Keratinocyte (primary cell): ENCODE data around the gene TNKS1BP1. TPM values are rescaled to one million over a fixed set of nuclear protein-coding genes. Genes with fewer than 3 reads are reported as not detected.

Experiments used
- DNase-seq: peaks from one replicate; pipeline ENCODE4 v3.0.0-alpha.2; 2011; ENCODE audit warnings: low read depth, missing footprints, low spot score
- FAIRE-seq: peaks from 2 replicates; lab custom pipeline; 2011; peaks lifted over from hg19 to GRCh38; lab: Jason Lieb, UNC
- H2AFZ ChIP-seq: 2 replicates; pipeline ENCODE4 v1.6.0; 2012; ENCODE audit warnings: low read length, control low read depth, inconsistent platforms; ENCODE audit not compliant: control insufficient read depth
- H3K27ac ChIP-seq: 2 replicates; pipeline ENCODE4 v1.5.1; 2011; ENCODE audit warnings: low read length; ENCODE audit not compliant: control insufficient read depth, insufficient read depth
- H3K27me3 ChIP-seq: 3 replicates; pipeline ENCODE4 v1.6.0; 2011; ENCODE audit warnings: low read length; ENCODE audit not compliant: control insufficient read depth, insufficient read depth; ENCODE audit errors: extremely low read depth
- H3K36me3 ChIP-seq, 2 experiments: 2 replicates in 1 of 2; 3 replicates in 1 of 2; pipeline ENCODE4 v1.5.1; 2011; ENCODE audit warnings: low read length in 2 of 2, mild to moderate bottlenecking in 1 of 2; ENCODE audit not compliant: control insufficient read depth in 2 of 2, insufficient read depth in 2 of 2; ENCODE audit errors: extremely low read depth in 1 of 2
- H3K4me1 ChIP-seq: 3 replicates; pipeline ENCODE4 v1.5.1; 2011; ENCODE audit warnings: low read length; ENCODE audit not compliant: control insufficient read depth, insufficient read depth; ENCODE audit errors: extremely low read depth
- H3K4me2 ChIP-seq: 3 replicates; pipeline ENCODE4 v1.6.0; 2011; ENCODE audit warnings: low read depth, low read length; ENCODE audit not compliant: control insufficient read depth, insufficient read depth; ENCODE audit errors: extremely low read depth
- H3K4me3 ChIP-seq, 3 experiments: fragments of 200-600 bp in 1 of 3; sonication (generic) in 1 of 3; 2 replicates in 2 of 3; 3 replicates in 1 of 3; pipeline ENCODE4 v1.5.1; 2011 to 2016; ENCODE audit warnings: low read length in 3 of 3, mild to moderate bottlenecking in 3 of 3, control low read depth in 2 of 3, inconsistent platforms in 1 of 3, low read depth in 1 of 3, mixed read lengths in 1 of 3, mixed run types in 1 of 3, moderate library complexity in 1 of 3; ENCODE audit not compliant: control insufficient read depth in 2 of 3, insufficient read depth in 2 of 3; ENCODE audit errors: extremely low read depth in 1 of 3
- H3K79me2 ChIP-seq: 2 replicates; pipeline ENCODE4 v1.6.0; 2012; ENCODE audit warnings: low read length; ENCODE audit not compliant: control insufficient read depth, insufficient read depth
- H3K9ac ChIP-seq: 3 replicates; pipeline ENCODE4 v1.6.0; 2011; ENCODE audit warnings: low read length; ENCODE audit not compliant: control insufficient read depth, insufficient read depth; ENCODE audit errors: extremely low read depth
- H3K9me1 ChIP-seq: 3 replicates; pipeline ENCODE4 v1.6.0; 2011; ENCODE audit warnings: low read length; ENCODE audit not compliant: control insufficient read depth, insufficient read depth; ENCODE audit errors: extremely low read depth
- H3K9me3 ChIP-seq: 2 replicates; pipeline ENCODE4 v1.5.1; 2012; ENCODE audit warnings: low read depth, low read length; ENCODE audit not compliant: control insufficient read depth
- H4K20me1 ChIP-seq: 3 replicates; pipeline ENCODE4 v1.6.0; 2011; ENCODE audit warnings: low read length; ENCODE audit not compliant: control insufficient read depth, insufficient read depth; ENCODE audit errors: extremely low read depth
- EZH2 ChIP-seq: IDR thresholded peaks from one replicate; pipeline ENCODE4 v1.6.1; 2012; ENCODE audit warnings: inconsistent platforms, mild to moderate bottlenecking, low read length, moderate library complexity
- dilution Hi-C: fragments of 300-500 bp; cut with MboI; formaldehyde crosslinking; loops from one replicate; pipeline ENCODE4 v1.7.0; 2020; ENCODE audit warnings: low sequenced_read_pairs; ENCODE audit not compliant: extremely low pct_ligation_motif_present
- polyA plus RNA-seq, 5 experiments: library from polyadenylated mRNA; depleted of rRNA in 3 of 5; stranded (reverse) in 3 of 5; stranded (forward) in 1 of 5; unstranded in 1 of 5; fragments of >200 nt; gene quantifications; 1 replicate in 1 of 5; 2 replicates in 3 of 5; 3 replicates in 1 of 5; pipeline versions ENCODE4 v1.2.1 to v1.2.3, GENCODE V29; 2011 to 2012; ENCODE audit warnings: missing spikeins in 2 of 5, low read depth in 1 of 5, low replicate concordance in 1 of 5
- TF ChIP-seq, protein P1 (sequence below), 3 experiments: IDR thresholded peaks in 1 of 3; conservative IDR thresholded peaks in 1 of 3; optimal IDR thresholded peaks in 1 of 3; 2 replicates in 2 of 3; 3 replicates in 1 of 3; pipeline versions ENCODE3 to v1.5.1; 2011; ENCODE audit warnings: low read length in 3 of 3, mild to moderate bottlenecking in 3 of 3, moderate library complexity in 2 of 3, control low read depth in 1 of 3, inconsistent platforms in 1 of 3; ENCODE audit not compliant: insufficient read depth in 2 of 3; ENCODE audit errors: extremely low read depth in 1 of 3

Gene TNKS1BP1
- polyA plus RNA-seq, 1 donor (not counting 4 experiments of a cell fraction or from before 2014, with no cell fraction given), result 88.3 TPM

GRCh38 chr11:57263351-57263750 is 61.4 kb downstream of the TNKS1BP1 start:
- dilution Hi-C loops, result no loop called here
- FAIRE-seq, result no peak

DNA sequence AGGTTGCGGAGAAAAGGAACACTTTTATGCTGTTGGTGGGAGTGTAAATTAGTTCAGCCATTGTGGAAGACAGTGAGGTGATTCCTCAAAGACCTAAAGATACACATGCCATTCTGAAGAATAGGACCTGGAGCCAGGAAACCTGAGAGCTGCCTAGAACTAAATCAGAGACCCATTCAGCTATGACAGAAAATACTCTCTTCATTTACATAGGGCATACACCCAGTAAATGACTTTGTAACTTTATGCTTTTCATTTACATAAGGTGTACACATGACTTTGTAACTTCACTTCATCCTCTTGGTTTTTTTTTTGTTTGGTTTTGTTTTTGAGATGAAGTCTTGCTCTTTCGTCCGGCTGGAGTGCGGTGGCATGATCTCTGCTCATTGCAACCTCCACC is 62.6 kb downstream of the TNKS1BP1 start:
- no peak overlapping the region for H3K4me3 ChIP-seq
- H3K79me2 ChIP-seq, result no peaks in the 10 kb centered on the region
- no peak overlapping the region for H2AFZ ChIP-seq
- no peak overlapping the region for H3K4me2 ChIP-seq
- DNase-seq (no peak), FAIRE-seq (no peak)
- no peaks in the 10 kb centered on the region for H3K27me3 ChIP-seq
- no peaks in the 10 kb centered on the region for H3K9me3 ChIP-seq
- H3K9ac ChIP-seq, result no peak overlapping the region
- dilution Hi-C loops, result no loop called here
- TF ChIP-seq EZH2, result no peak
- TF ChIP-seq, protein P1, sequence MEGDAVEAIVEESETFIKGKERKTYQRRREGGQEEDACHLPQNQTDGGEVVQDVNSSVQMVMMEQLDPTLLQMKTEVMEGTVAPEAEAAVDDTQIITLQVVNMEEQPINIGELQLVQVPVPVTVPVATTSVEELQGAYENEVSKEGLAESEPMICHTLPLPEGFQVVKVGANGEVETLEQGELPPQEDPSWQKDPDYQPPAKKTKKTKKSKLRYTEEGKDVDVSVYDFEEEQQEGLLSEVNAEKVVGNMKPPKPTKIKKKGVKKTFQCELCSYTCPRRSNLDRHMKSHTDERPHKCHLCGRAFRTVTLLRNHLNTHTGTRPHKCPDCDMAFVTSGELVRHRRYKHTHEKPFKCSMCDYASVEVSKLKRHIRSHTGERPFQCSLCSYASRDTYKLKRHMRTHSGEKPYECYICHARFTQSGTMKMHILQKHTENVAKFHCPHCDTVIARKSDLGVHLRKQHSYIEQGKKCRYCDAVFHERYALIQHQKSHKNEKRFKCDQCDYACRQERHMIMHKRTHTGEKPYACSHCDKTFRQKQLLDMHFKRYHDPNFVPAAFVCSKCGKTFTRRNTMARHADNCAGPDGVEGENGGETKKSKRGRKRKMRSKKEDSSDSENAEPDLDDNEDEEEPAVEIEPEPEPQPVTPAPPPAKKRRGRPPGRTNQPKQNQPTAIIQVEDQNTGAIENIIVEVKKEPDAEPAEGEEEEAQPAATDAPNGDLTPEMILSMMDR (optimal IDR thresholded peaks at IDR 0.05 in 1 of 3, IDR thresholded peaks at IDR 0.05 in 1 of 3, conservative IDR thresholded peaks at IDR 0.05 in 1 of 3; ENCODE audit: extremely low read depth in 1 of 3, insufficient read depth in 2 of 3, low read length in 3 of 3), result no peak
- H4K20me1 ChIP-seq, result no peaks in the 10 kb centered on the region
- no peaks in the 10 kb centered on the region for H3K36me3 ChIP-seq
- no peak overlapping the region for H3K27ac ChIP-seq
- H3K4me1 ChIP-seq, result no peaks in the 10 kb centered on the region
- H3K9me1 ChIP-seq, result no peaks in the 10 kb centered on the region

More at GRCh38 chr11:57263351-57263750, 61.4 kb downstream of the TNKS1BP1 start:
- Histone ChIP-seq H3K4me3 (no peak overlapping the region), H3K9me1 (no peaks in the 10 kb centered on the region), H3K36me3 (no peaks in the 10 kb centered on the region), H3K4me2 (no peak overlapping the region), H3K27me3 (no peaks in the 10 kb centered on the region), H4K20me1 (no peaks in the 10 kb centered on the region), H2AFZ (no peak overlapping the region), H3K9me3 (no peaks in the 10 kb centered on the region), H3K4me1 (no peaks in the 10 kb centered on the region), H3K79me2 (no peaks in the 10 kb centered on the region), H3K27ac (no peak overlapping the region), H3K9ac (no peak overlapping the region)
- TF ChIP-seq, protein P1 (optimal IDR thresholded peaks at IDR 0.05 in 1 of 3, IDR thresholded peaks at IDR 0.05 in 1 of 3, conservative IDR thresholded peaks at IDR 0.05 in 1 of 3; ENCODE audit: extremely low read depth in 1 of 3, insufficient read depth in 2 of 3, low read length in 3 of 3), result no peak
- no peak for TF ChIP-seq EZH2
- DNase-seq, result no peak
